ENCODE results near the gene HOXD3. TPM values are rescaled to one million over a fixed set of nuclear protein-coding genes. Genes with fewer than 3 reads are reported as not detected.

Gene HOXD3
- total and polyA plus RNA-seq, 2 of the 8 experiments (the other 6 are each of a cell fraction or from before 2014, with no cell fraction given), result not detected

DNA sequence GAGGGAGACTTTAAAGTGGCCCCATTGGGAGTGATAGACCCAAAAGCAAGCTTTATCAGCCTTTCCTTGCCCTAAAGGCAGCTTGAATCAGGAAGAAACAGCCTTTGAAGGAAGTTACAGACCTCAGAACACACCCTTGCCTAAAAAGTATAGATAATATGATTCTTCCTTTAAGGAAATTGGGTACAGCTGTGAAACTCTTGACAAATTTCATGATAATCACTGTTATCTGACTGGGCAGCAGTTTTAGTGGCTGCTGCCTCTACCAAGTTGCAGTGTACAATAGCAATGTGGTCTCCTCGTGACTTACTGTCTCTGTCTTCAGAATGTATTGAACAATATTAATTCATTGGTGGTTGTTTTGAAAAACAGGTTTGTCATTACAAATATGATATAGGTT is 48.0 kb downstream of the HOXD3 start:
- Histone ChIP-seq H3K4me3 (ENCODE audit: extremely low read depth in 1 of 4, insufficient read depth in 2 of 4, low read depth in 3 of 4, low read length in 4 of 4) (no peak overlapping the region), H2BK12ac (ENCODE audit: low read depth, low read length) (no peak overlapping the region), H3K27me3 (replicated peaks in 1 of 4; ENCODE audit: control insufficient read depth in 3 of 4, extremely low read depth in 1 of 4, insufficient read depth in 3 of 4, low read length in 3 of 4) (peaks cover 0 to 3% (median 0%) of the 10 kb centered on the region in 4 experiments; a peak in 1 of 7 replicates), H2BK15ac (ENCODE audit: low read length) (no peak overlapping the region), H2AK5ac (ENCODE audit: low read depth, low read length) (no peak overlapping the region), H3K4me1 (replicated peaks in 1 of 4; ENCODE audit: control insufficient read depth in 3 of 4, insufficient read depth in 4 of 4, low read length in 3 of 4) (no peaks in the 10 kb centered on the region), H3K23ac (ENCODE audit: insufficient read length) (no peak overlapping the region), H3K4me2 (ENCODE audit: insufficient read depth in 1 of 2, low read depth in 2 of 2, low read length in 2 of 2) (no peak overlapping the region), H4K91ac (replicated peaks; ENCODE audit: insufficient read length, low read length) (no peak overlapping the region), H3K36me3 (ENCODE audit: control insufficient read depth in 2 of 4, insufficient read depth in 4 of 4, low read length in 3 of 4) (no peaks in the 10 kb centered on the region), H3K4ac (replicated peaks; ENCODE audit: insufficient read length, low read depth, low read length) (no peak overlapping the region), H4K8ac (ENCODE audit: extremely low read depth, insufficient read depth, low read length) (no peak overlapping the region), H3K14ac (ENCODE audit: insufficient read length) (no peak overlapping the region), H2BK120ac (replicated peaks; ENCODE audit: low read depth, low read length) (no peak overlapping the region), H3K79me1 (ENCODE audit: low read depth, low read length) (no peaks in the 10 kb centered on the region), H2BK20ac (ENCODE audit: low read length) (no peak overlapping the region), H3K9ac (replicated peaks in 1 of 4; ENCODE audit: extremely low read depth in 1 of 4, low read depth in 3 of 4, low read length in 3 of 4) (no peak overlapping the region), H3K23me2 (ENCODE audit: low read depth, low read length) (no peaks in the 10 kb centered on the region), H3K9me3 (ENCODE audit: insufficient read depth in 2 of 2, low read depth in 1 of 2, low read length in 1 of 2) (no peaks in the 10 kb centered on the region), H4K5ac (ENCODE audit: insufficient read length, low read depth, low read length) (no peak overlapping the region), H3K18ac (ENCODE audit: extremely low read depth, low read length) (no peak overlapping the region), H2BK5ac (ENCODE audit: low read depth, low read length) (no peak overlapping the region), H3K56ac (replicated peaks; ENCODE audit: insufficient read length, low read depth, low read length) (no peak overlapping the region), H3K27ac (ENCODE audit: low read depth, low read length) (no peak overlapping the region), H3K79me2 (ENCODE audit: control insufficient read depth in 1 of 2, insufficient read depth in 2 of 2, low read length in 2 of 2) (no peaks in the 10 kb centered on the region), H4K20me1 (replicated peaks in 1 of 2; ENCODE audit: control insufficient read depth in 1 of 2, insufficient read depth in 2 of 2, low read length in 2 of 2) (no peaks in the 10 kb centered on the region), H2AFZ (ENCODE audit: low read length) (no peak overlapping the region)
- DNase-seq (ENCODE audit: low read depth in 1 of 2, low spot score in 2 of 2) (no peak), FAIRE-seq (no peak)
- CTCF ChIA-PET (ENCODE audit: partially characterized antibody), result no interaction called here
- POLR2A ChIA-PET (ENCODE audit: partially characterized antibody), result no interaction called here
- 92% methylated on average over 1 of the region's 1 CpG; no CpG with 5 or more reads in 1 of the 2 experiments for WGBS, 2 experiments (ENCODE audit: extremely low coverage in 1 of 2, insufficient coverage in 1 of 2, insufficient read length in 1 of 2, insufficient replicate concordance in 2 of 2, low coverage in 1 of 2, low lambda C conversion rate in 2 of 2, missing lambda C conversion rate in 1 of 2)
- TF ChIP-seq KDM5A (IDR thresholded peaks at IDR 0.05; ENCODE audit: low read length), result no peak
- TF ChIP-seq, protein P1, sequence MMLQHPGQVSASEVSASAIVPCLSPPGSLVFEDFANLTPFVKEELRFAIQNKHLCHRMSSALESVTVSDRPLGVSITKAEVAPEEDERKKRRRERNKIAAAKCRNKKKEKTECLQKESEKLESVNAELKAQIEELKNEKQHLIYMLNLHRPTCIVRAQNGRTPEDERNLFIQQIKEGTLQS (IDR thresholded peaks at IDR 0.05; ENCODE audit: insufficient read depth, low read depth, low read length), result no peak
- TF ChIP-seq FOSL1 (IDR thresholded peaks at IDR 0.05; ENCODE audit: insufficient read depth, low read depth, low read length), result no peak
- TF ChIP-seq POLR2AphosphoS5 (IDR thresholded peaks at IDR 0.05; ENCODE audit: low read depth, low read length), result no peak
- TF ChIP-seq RAD21 (IDR thresholded peaks at IDR 0.05 in 1 of 2, conservative IDR thresholded peaks at IDR 0.05 in 1 of 2; ENCODE audit: low read depth in 2 of 2, low read length in 2 of 2), result no peak
- no peak for TF ChIP-seq TEAD4 (IDR thresholded peaks at IDR 0.05; ENCODE audit: low read depth, low read length)
- no peak for TF ChIP-seq SP2 (IDR thresholded peaks at IDR 0.05; ENCODE audit: low read length)
- no peak for TF ChIP-seq SIN3A (conservative IDR thresholded peaks at IDR 0.05 in 1 of 2, IDR thresholded peaks at IDR 0.05 in 1 of 2; ENCODE audit: low read depth in 1 of 2, low read length in 2 of 2)
- TF ChIP-seq SP4 (IDR thresholded peaks at IDR 0.05; ENCODE audit: low read length), result no peak
- no peak for TF ChIP-seq NRF1 (IDR thresholded peaks at IDR 0.05; ENCODE audit: low read depth, low read length)
- no peak for TF ChIP-seq JUND (IDR thresholded peaks at IDR 0.05; ENCODE audit: low read length)
- no peak for TF ChIP-seq KDM1A (IDR thresholded peaks at IDR 0.05; ENCODE audit: borderline replicate concordance, low read length)
